Stimulated activated CD4-positive, alpha-beta T cell treated with anti-CD3 and anti-CD28 coated beads, Interleukin-1b, Interleukin-23, amount 100 ng/mL, for 48 hours (primary cell): ENCODE measurements around the gene PDCD10.

Experiments
- DNase-seq: peaks from one replicate; pipeline ENCODE4 v3.0.0-alpha.2; 2020

PDCD10 gene

GRCh38 chr3:167733961-167734497, 663 bp downstream of the PDCD10 start:
- peak; percentile 12 for DNase-seq

- DNase-seq: no peak
Observed at GRCh38 chr3:167732313-167733065, 2.2 kb downstream of the PDCD10 start.

- no peak for DNase-seq
Observed at GRCh38 chr3:167731393-167731792, 3.3 kb downstream of the PDCD10 start.

GRCh38 chr3:167729591-167729990, 5.1 kb downstream of the PDCD10 start:
- no peak for DNase-seq

GRCh38 chr3:167728632-167729323, 5.9 kb downstream of the PDCD10 start:
- DNase-seq: no peak

- DNase-seq: no peak
Observed at GRCh38 chr3:167728176-167728575, 6.5 kb downstream of the PDCD10 start.

DNA sequence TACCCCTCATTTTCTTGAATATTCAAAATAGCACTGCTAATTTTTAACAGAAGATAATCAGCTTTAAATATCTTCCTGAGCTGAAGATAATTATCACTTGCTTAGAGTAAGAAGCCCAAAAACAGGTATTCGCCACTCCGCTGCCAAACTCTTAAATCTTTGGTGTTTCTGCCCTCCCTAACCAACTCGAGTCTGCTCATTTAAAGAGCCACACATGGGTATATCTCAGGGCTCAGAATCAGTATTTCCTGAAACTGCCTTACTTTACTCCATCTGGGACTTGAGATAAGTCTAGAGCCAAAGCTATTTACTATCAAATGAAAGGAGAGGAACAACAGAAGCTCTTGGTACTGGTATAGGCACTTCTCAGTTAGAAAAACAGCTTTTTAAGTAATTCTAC, 10.8 kb downstream of the PDCD10 start:
- no peak for DNase-seq

GRCh38 chr3:167723025-167723512, 11.6 kb downstream of the PDCD10 start:
- DNase-seq: no peak

GRCh38 chr3:167718582-167718981, 16.1 kb downstream of the PDCD10 start:
- DNase-seq: no peak

DNA sequence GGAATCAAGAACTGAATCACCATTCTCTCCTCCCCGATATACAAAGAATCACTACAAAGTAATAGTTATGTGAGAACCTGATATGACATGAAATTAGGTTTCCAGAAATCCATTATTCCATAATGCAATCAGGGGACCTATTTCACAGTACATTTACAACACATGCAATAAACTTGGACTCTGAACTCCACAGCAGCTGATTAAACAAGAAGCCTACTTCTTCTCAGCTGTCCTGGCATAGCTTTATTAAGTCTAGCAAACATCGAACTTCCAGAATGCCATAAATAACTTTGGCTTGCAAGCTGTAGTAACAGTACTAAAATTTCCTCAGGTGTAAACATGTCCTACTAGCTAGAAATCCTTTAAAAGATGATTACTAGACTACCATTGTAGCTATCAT, 17.8 kb downstream of the PDCD10 start:
- no peak for DNase-seq

GRCh38 chr3:167714871-167715270, 19.8 kb downstream of the PDCD10 start:
- no peak for DNase-seq

DNA sequence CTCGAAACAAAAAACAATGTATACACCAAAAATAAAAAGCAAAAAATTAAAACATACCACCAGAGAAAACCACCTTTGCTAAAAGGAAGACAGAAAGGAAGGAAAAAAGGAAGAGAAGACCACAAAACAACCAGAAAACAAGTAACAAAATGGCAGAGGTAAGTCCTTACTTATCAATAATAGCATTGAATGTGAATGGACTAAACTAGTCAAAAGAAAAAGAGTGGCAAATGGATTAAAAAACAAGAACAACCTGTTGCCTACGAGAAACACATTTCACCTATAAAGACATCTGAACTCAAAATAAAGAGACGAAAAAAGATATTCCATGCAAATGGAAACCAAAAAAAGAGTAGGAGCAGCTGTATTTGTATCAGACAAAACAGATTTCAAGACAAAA, 22.2 kb downstream of the PDCD10 start:
- no peak for DNase-seq

GRCh38 chr3:167711439-167711838, 23.3 kb downstream of the PDCD10 start:
- DNase-seq: no peak

GRCh38 chr3:167710552-167710951, 24.1 kb downstream of the PDCD10 start:
- DNase-seq: no peak

GRCh38 chr3:167709690-167710089, 25.0 kb downstream of the PDCD10 start:
- no peak for DNase-seq

- DNase-seq: no peak
Observed at GRCh38 chr3:167705840-167706239, 28.9 kb downstream of the PDCD10 start.

GRCh38 chr3:167700926-167701325, 33.8 kb downstream of the PDCD10 start:
- DNase-seq: no peak

DNA sequence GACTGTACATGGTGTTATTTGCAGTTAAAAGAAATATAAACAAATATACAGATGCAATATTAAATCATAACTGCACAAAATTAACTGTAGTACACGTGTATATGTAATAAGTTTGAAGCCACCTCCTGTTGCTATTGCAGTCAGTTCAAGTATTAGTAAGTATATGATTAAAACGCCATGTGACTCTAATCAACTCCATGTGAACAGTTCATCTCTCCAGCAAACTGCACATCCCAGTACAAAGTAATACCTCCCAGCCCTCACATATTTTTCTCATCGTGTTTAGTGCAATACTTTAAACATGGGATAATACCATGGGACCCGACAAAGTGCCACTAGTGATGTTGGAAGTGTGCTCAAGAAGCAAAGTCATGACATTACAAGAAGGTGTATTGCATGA, 34.6 kb downstream of the PDCD10 start:
- no peak for DNase-seq

DNA sequence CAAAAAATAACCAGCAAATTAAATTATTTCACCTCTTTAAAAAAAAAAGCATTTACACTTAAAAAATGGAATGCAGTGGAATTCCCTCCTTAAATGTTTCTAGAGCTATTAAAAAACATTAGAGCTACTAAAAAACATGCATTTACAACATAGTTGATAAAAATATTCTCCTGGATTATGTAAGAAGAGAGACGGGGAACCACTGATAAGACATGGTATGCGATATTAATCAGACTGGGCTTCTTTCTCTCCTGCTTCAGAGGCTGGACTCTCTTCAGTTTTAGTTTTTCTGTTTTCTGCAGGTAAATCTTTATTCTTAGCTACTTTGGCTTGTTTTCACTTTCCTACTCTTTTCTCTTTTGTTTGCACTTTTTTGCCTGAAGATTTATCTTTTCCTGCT, 40.6 kb downstream of the PDCD10 start:
- no peak for DNase-seq

DNA sequence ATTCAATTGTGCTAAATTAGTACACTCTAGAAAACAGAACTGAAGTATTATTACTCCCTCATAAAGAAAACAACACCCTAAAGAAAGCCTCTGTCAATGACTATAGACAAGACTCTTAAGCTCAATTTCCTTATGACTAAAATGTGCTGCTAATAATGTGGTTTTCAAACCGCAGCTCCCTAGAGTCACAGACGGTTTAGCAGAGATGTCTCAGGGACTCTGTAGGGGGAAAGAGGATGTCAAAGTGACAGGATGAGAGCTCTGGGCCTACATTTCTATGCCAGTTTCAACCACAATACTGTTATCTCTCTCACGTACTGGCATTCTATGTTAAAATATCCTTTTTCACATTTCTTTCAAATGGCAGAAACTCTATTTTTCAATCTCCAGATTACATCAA, 43.3 kb downstream of the PDCD10 start:
- DNase-seq: peak; percentile 49

DNA sequence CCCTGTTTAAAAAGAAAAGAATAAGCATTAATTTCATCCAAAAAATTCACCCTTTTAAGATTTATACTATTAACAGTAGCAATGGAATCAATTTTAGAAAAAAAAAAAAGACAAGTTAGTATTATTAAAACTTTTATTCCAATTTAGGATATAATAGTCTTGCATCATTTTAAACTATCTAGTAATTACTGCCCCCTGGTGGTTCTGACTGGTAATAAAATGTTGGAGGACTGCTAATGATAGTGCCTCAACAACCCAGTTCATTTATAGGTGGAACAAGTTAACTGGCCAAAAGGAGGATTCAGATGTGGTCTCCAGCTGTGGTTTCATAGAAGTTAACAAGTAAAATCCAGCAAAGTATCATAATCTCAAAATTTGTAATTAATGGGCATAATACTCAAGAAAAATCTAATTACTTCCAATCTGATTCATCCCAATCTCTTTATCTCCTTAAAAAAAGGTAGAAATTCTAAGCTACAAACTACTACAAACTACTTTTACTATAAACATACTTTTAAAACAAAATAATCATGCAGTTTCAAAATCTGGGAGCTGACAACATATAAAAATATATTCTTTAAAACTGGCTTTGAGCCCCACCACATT, 50.2 kb downstream of the PDCD10 start:
- peak; percentile 4 for DNase-seq

- DNase-seq: no peak
Observed at GRCh38 chr3:167679526-167679925, 55.2 kb downstream of the PDCD10 start.

DNA sequence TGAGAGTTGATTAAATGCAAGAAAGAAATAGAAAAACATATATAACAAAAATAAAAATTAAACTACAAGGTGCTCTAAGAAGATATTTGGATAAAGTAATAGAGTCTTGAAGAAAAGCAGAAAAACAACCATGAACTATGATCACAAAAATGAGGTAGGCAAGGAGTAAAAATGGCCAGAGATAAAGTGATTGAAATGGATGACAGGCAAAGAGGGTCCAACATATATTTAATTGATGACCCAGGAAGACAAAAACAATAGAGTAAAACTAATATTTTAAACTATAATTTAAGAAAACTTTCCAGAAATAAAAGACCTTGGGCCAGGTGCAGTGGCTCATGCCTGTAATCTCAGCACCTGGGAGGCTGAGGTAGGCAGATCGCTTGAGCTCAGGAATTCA, 58.8 kb downstream of the PDCD10 start:
- DNase-seq: no peak

GRCh38 chr3:167673221-167673620, 61.5 kb downstream of the PDCD10 start:
- no peak for DNase-seq
